Sigmoid colon (tissue), 3 donors: Measurements from ENCODE around the gene ASAH2B.
"Not testable (repeated sequence)": the region's sequence is repeated elsewhere in the genome, so short reads cannot be mapped to it uniquely, and the experiment has no call there.

Experiments used
- CTCF ChIP-seq, 4 experiments: fragments of 450-650 bp in 3 of 4; fragments of 200-600 bp in 1 of 4; IDR thresholded peaks; one replicate each; pipeline ENCODE4 v1.5.1; 2016 to 2019; ENCODE audit warnings: antibody characterized with exemption in 4 of 4, mild to moderate bottlenecking in 3 of 4, moderate library complexity in 2 of 4
- POLR2A ChIP-seq, 2 donors: fragments of 450-650 bp; IDR thresholded peaks; one replicate each; pipeline ENCODE4 v1.6.1; 2016; ENCODE audit warnings: antibody characterized with exemption in 2 of 2, mild to moderate bottlenecking in 2 of 2, moderate library complexity in 2 of 2

GRCh38 chr10:50702997-50703396, 36.7 kb upstream of the ASAH2B start:
- TF ChIP-seq CTCF, POLR2A (IDR thresholded peaks at IDR 0.05): not testable (repeated sequence)
